ENCODE results near the gene WDPCP. TPM values are rescaled to one million over a fixed set of nuclear protein-coding genes. Genes with fewer than 3 reads are reported as not detected.
"Not testable (repeated sequence)": the region's sequence is repeated elsewhere in the genome, so short reads cannot be mapped to it uniquely, and the experiment has no call there.

Gene WDPCP
- total RNA-seq, 1 donor from 2014 or later = 11.8 TPM

DNA sequence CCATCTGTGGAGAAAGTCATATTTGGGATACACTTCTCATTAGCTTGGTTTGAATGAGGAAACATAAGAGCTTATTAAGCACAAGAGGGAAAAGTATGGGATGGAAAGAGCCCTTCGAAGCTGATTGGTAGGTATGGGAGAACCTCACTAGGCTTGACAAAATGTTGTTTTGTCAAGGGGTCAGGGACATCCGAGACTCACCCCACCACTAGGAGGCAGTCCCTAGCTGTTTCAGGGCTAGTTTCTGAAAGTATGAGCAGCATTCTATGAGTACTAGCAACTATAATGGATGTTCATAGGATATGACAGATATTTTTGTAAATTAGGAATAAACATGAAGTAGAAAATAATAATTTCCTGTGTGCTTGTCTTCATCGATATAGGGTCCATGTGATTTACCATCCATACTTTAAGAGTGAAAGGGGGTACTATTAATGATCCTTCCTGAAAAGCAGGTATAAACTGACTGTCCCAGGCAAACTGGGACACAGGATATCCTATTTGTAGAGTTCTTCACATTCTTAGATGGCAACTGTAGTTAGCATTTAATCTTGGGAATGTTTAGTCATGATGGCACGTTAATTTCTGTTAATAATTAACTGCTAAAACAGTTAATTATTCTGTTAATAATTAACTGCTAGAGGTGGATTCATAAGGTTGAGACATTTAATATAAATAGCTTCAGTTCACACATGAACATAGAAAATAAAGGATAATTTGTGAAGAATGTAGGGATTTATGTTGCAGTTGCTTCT is 509.2 kb downstream of the WDPCP start:
- H3K4me1 Mint-ChIP-seq (ENCODE audit: unreplicated experiment) = no peaks in the 10 kb centered on the region
- DNase-seq (ENCODE audit: extremely low spot score, unreplicated experiment) = no peak

DNA sequence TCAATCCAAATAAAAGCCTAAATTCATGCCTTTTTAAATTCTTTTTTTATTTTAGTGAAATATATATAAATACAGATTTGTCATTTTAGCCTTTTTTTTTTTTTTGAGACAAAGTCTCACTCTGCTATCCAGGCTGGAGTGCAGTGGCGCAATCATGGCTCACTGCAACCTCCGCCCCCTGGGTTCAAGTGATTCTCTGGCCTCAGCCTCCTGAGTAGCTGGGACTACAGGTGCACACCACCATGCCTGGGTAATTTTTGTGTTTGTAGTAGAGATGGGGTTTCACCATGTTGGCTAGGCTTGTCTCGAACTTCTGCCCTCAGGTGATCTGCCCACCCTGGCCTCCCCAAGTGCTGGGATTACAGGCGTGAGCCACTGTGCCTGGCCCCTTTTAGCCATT is 513.9 kb downstream of the WDPCP start:
- not testable (repeated sequence) for H3K9me3 Mint-ChIP-seq; H3K27ac Mint-ChIP-seq; DNase-seq (ENCODE audit: extremely low spot score, unreplicated experiment); H3K4me1 Mint-ChIP-seq (ENCODE audit: unreplicated experiment); H3K27me3 Mint-ChIP-seq; H3K4me3 Mint-ChIP-seq; H3K36me3 Mint-ChIP-seq

More for the DNA sequence above, 509.2 kb downstream of the WDPCP start:
- TF ChIP-seq, protein P1, sequence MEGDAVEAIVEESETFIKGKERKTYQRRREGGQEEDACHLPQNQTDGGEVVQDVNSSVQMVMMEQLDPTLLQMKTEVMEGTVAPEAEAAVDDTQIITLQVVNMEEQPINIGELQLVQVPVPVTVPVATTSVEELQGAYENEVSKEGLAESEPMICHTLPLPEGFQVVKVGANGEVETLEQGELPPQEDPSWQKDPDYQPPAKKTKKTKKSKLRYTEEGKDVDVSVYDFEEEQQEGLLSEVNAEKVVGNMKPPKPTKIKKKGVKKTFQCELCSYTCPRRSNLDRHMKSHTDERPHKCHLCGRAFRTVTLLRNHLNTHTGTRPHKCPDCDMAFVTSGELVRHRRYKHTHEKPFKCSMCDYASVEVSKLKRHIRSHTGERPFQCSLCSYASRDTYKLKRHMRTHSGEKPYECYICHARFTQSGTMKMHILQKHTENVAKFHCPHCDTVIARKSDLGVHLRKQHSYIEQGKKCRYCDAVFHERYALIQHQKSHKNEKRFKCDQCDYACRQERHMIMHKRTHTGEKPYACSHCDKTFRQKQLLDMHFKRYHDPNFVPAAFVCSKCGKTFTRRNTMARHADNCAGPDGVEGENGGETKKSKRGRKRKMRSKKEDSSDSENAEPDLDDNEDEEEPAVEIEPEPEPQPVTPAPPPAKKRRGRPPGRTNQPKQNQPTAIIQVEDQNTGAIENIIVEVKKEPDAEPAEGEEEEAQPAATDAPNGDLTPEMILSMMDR (conservative IDR thresholded peaks at IDR 0.05) = peak; percentile 50
- Mint-ChIP-seq H3K27me3 (peaks cover 3% of the 10 kb centered on the region), H3K27ac (no peak overlapping the region), H3K9me3 (no peaks in the 10 kb centered on the region), H3K36me3 (no peaks in the 10 kb centered on the region), H3K4me3 (no peak overlapping the region)

DNA sequence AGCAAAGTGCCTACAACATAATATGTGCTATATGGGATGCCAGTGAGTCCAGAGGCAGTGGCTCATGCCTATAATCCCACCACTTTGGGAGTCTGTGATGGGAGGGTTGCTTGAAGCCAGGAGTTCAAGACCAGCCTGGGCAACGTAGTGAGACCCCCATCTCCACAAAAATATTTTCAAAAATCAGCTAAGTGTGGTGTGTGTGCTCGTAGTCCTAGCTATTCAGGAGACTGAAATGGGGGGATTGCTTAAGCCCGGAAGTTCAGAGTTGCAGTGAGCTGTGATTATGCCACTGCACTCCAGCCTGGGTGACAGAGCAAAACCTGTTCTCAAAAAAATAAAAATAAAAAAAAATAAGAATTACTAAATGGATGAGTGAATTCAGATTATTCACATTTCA is 514.3 kb downstream of the WDPCP start:
- H3K36me3 Mint-ChIP-seq = no peaks in the 10 kb centered on the region
- no peak overlapping the region for H3K4me3 Mint-ChIP-seq
- TF ChIP-seq, protein P1 (conservative IDR thresholded peaks at IDR 0.05) = no peak
- H3K27ac Mint-ChIP-seq = no peak overlapping the region
- H3K9me3 Mint-ChIP-seq = no peaks in the 10 kb centered on the region
- DNase-seq (ENCODE audit: extremely low spot score, unreplicated experiment) = no peak
- peaks cover 7% of the 10 kb centered on the region for H3K27me3 Mint-ChIP-seq
- no peaks in the 10 kb centered on the region for H3K4me1 Mint-ChIP-seq (ENCODE audit: unreplicated experiment)

DNA sequence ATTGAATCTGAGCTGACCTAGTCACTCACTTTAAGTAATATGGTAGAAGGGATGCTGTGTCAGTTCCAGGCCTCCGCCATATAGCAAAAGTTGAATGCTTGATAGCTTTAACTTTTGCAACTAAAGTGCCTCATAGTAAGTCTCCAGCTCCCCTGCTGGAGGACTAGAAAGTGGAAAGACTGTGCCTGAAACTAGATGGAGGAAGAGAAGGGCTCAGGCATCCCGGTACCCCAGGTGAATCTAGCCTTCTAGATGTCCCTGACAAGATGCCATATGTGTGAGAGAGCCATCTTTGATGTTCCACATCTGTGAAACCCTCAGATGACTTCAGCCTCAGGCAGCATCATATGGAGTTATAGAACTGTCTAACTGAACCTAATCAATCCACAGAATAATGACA is 516.6 kb downstream of the WDPCP start:
- Mint-ChIP-seq H3K4me1 (ENCODE audit: unreplicated experiment) (no peaks in the 10 kb centered on the region), H3K9me3 (no peaks in the 10 kb centered on the region), H3K27ac (no peak overlapping the region), H3K4me3 (no peak overlapping the region), H3K36me3 (no peaks in the 10 kb centered on the region), H3K27me3 (peaks cover 22% of the 10 kb centered on the region)
- TF ChIP-seq, protein P1 (conservative IDR thresholded peaks at IDR 0.05) = no peak
- DNase-seq (ENCODE audit: extremely low spot score, unreplicated experiment) = no peak

Other genes starting within 250 kb of the WDPCP start
- gene MDH1, start 486 bp upstream of the WDPCP start, total RNA-seq (ENCODE audit: low replicate concordance) = 164 and 177 TPM in 2 replicates